ENCODE measurements around the gene FIBIN.

FIBIN gene

GRCh38 chr11:27002431-27002830 lies 8.5 kb downstream of the FIBIN start:
- no peak for TF ChIP-seq CTCF (conservative IDR thresholded peaks at IDR 0.05)
- TF ChIP-seq ZFX (IDR thresholded peaks at IDR 0.05) = no peak
- H3K27ac ChIP-seq = no peak overlapping the region

- TF ChIP-seq CTCF (conservative IDR thresholded peaks at IDR 0.05) (no peak), ZFX (IDR thresholded peaks at IDR 0.05) (no peak)
- no peak overlapping the region for H3K27ac ChIP-seq
Observed at GRCh38 chr11:27002838-27003237, 8.9 kb downstream of the FIBIN start.

- H3K27ac ChIP-seq = no peak overlapping the region
- no peak for TF ChIP-seq CTCF (conservative IDR thresholded peaks at IDR 0.05)
- no peak for TF ChIP-seq ZFX (IDR thresholded peaks at IDR 0.05)
Observed at GRCh38 chr11:27004103-27004502, 10.2 kb downstream of the FIBIN start.

GRCh38 chr11:27008811-27009535 lies 15.1 kb downstream of the FIBIN start:
- no peak overlapping the region for H3K27ac ChIP-seq
- TF ChIP-seq ZFX (IDR thresholded peaks at IDR 0.05) = no peak

- TF ChIP-seq ZFX (IDR thresholded peaks at IDR 0.05) (no peak), CTCF (conservative IDR thresholded peaks at IDR 0.05) (no peak)
Observed at GRCh38 chr11:27011560-27012233, 17.8 kb downstream of the FIBIN start.

GRCh38 chr11:27012234-27012921 lies 18.5 kb downstream of the FIBIN start:
- TF ChIP-seq CTCF (conservative IDR thresholded peaks at IDR 0.05) (no peak), ZFX (IDR thresholded peaks at IDR 0.05) (no peak)
- no peak overlapping the region for H3K27ac ChIP-seq

More at GRCh38 chr11:27011560-27012233, 17.8 kb downstream of the FIBIN start:
- H3K27ac ChIP-seq = no peak overlapping the region

- TF ChIP-seq CTCF (conservative IDR thresholded peaks at IDR 0.05) (no peak), ZFX (IDR thresholded peaks at IDR 0.05) (no peak)
- H3K27ac ChIP-seq = no peak overlapping the region
Observed at GRCh38 chr11:27013781-27014361, 20.0 kb downstream of the FIBIN start.
